Astrocyte of the spinal cord (primary cell): Measurements from ENCODE around the gene PTPRN2.

ENCODE experiments used
- DNase-seq: peaks from one replicate; pipeline ENCODE4 v3.0.0; 2011; ENCODE audit warnings: low read depth, low spot score
- H3K4me3 ChIP-seq: 2 replicates; pipeline ENCODE4 v1.5.1; 2011; ENCODE audit warnings: low read depth, mild to moderate bottlenecking, low read length, moderate library complexity
- CTCF ChIP-seq: IDR thresholded peaks from 2 replicates; pipeline ENCODE4 v1.5.1; 2012; ENCODE audit warnings: low read depth, mild to moderate bottlenecking, low read length, inconsistent platforms
- in situ Hi-C: cut with HindIII; loops from 2 replicates; pipeline ENCODE4 v1.10.0; 2017; ENCODE audit warnings: low sequenced_read_pairs

The PTPRN2 gene

GRCh38 chr7:157874870-157875229, 712.8 kb downstream of the PTPRN2 start:
- in situ Hi-C loops = no loop called here
- H3K4me3 ChIP-seq = no peak overlapping the region
- DNase-seq = peak; percentile 3
- TF ChIP-seq CTCF = no peak

GRCh38 chr7:157874208-157874816, 713.3 kb downstream of the PTPRN2 start:
- TF ChIP-seq CTCF = no peak
- in situ Hi-C loops = no loop called here
- DNase-seq = no peak
- no peak overlapping the region for H3K4me3 ChIP-seq

- no peak for TF ChIP-seq CTCF
- H3K4me3 ChIP-seq = no peak overlapping the region
- DNase-seq = no peak
- in situ Hi-C loops = no loop called here
Observed at GRCh38 chr7:157873664-157874063, 714.0 kb downstream of the PTPRN2 start.

GRCh38 chr7:157873181-157873580, 714.4 kb downstream of the PTPRN2 start:
- TF ChIP-seq CTCF = no peak
- in situ Hi-C loops = no loop called here
- no peak for DNase-seq
- H3K4me3 ChIP-seq = no peak overlapping the region

- no peak for DNase-seq
- TF ChIP-seq CTCF = no peak
- in situ Hi-C loops = no loop called here
- no peak overlapping the region for H3K4me3 ChIP-seq
Observed at GRCh38 chr7:157872447-157872846, 715.2 kb downstream of the PTPRN2 start.

GRCh38 chr7:157871681-157872080, 715.9 kb downstream of the PTPRN2 start:
- TF ChIP-seq CTCF = no peak
- in situ Hi-C loops = no loop called here
- DNase-seq = no peak
- no peak overlapping the region for H3K4me3 ChIP-seq
